Mucosa of stomach (tissue), 1 donor: ENCODE data around the gene GCNT2.
"Not testable (repeated sequence)": the region's sequence is repeated elsewhere in the genome, so short reads cannot be mapped to it uniquely, and the experiment has no call there.

Experiments
- H3K27me3 ChIP-seq: one replicate; pipeline ENCODE4 v1.7.0; 2013; ENCODE audit warnings: mild to moderate bottlenecking, low read length; ENCODE audit not compliant: control insufficient read depth, insufficient read depth
- H3K36me3 ChIP-seq: one replicate; pipeline ENCODE4 v1.7.0; 2013; ENCODE audit warnings: low read length; ENCODE audit not compliant: control insufficient read depth, insufficient read depth
- H3K4me1 ChIP-seq: one replicate; pipeline ENCODE4 v1.7.0; 2013; ENCODE audit warnings: mild to moderate bottlenecking, low read length; ENCODE audit not compliant: control insufficient read depth, insufficient read depth
- H3K4me3 ChIP-seq: one replicate; pipeline ENCODE4 v1.7.0; 2013; ENCODE audit warnings: low read length
- H3K9ac ChIP-seq: one replicate; pipeline ENCODE4 v1.7.0; 2013; ENCODE audit warnings: mild to moderate bottlenecking, low read length, moderate library complexity
- H3K9me3 ChIP-seq: one replicate; pipeline ENCODE4 v1.7.0; 2013; ENCODE audit warnings: mild to moderate bottlenecking, low read length, moderate library complexity; ENCODE audit not compliant: control insufficient read depth
- donor health status: Pancreatic carcinoma.

The GCNT2 gene

DNA sequence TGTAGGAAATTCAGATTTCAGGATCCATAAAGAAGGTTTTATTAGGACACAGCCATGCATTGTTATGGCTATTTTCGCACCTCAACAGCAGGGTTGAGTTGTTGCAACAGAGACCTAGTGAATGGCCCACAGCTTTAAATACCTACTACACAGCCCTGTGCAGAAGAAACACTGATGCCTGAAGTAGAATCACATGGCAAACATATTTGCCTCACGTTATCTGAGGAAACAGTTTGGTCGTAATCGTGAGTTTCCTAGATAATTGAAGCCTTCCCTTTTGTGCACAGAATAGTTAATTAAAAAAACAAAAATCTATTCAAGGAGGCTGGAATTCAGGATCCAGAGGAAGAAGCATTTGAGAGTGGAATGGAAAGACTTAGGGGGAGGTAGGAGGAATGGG is 55.1 kb downstream of the GCNT2 start:
- Histone ChIP-seq H3K4me1 (no peaks in the 10 kb centered on the region), H3K36me3 (no peaks in the 10 kb centered on the region), H3K4me3 (no peak overlapping the region), H3K9ac (no peak overlapping the region), H3K27me3 (no peaks in the 10 kb centered on the region), H3K9me3 (no peaks in the 10 kb centered on the region)

DNA sequence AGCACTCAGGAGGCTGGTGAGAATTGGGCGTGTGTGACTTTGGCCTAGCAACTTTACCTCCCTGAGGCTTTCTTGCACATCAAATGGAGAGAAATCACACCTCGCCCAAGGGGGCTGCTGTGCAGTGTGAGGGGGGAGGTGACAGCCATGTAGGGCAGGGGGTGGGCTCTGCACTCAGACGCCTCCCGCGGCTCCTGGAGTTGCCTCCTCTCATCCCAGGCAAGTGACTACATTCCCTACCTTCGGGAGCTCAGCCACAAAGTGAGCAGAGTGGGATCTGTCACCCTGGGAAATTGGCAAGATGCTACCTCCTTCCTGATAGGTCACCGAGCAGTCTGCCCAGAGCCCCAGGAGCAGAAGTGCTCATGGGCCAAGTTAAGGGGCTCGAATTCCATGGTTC is 56.0 kb downstream of the GCNT2 start:
- H3K27me3 ChIP-seq: no peaks in the 10 kb centered on the region
- H3K36me3 ChIP-seq: no peaks in the 10 kb centered on the region
- H3K9ac ChIP-seq: no peak overlapping the region
- H3K4me3 ChIP-seq: no peak overlapping the region
- H3K9me3 ChIP-seq: no peaks in the 10 kb centered on the region
- H3K4me1 ChIP-seq: no peaks in the 10 kb centered on the region

DNA sequence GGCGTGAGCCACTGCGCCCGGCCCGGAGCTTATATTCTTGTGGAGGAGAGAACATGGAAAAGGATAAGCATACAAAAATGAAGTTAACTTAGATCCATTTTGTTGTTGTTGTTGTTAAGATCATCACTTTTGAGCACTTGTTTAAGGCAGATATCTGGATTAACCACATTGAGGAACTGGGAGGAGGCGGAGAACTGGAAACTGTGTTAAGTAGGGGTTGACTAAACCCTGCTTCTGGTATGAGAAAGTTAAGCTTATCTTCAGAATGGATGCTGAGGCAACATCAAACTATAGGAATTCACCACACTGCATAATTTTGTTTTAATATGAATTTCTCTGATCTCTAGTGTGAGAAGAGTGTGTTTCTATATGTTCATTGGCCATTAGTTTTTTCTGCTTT is 57.6 kb downstream of the GCNT2 start:
- Histone ChIP-seq H3K27me3 (no peaks in the 10 kb centered on the region), H3K9me3 (no peaks in the 10 kb centered on the region), H3K4me3 (no peak overlapping the region), H3K4me1 (peaks cover 12% of the 10 kb centered on the region), H3K36me3 (no peaks in the 10 kb centered on the region), H3K9ac (no peak overlapping the region)

DNA sequence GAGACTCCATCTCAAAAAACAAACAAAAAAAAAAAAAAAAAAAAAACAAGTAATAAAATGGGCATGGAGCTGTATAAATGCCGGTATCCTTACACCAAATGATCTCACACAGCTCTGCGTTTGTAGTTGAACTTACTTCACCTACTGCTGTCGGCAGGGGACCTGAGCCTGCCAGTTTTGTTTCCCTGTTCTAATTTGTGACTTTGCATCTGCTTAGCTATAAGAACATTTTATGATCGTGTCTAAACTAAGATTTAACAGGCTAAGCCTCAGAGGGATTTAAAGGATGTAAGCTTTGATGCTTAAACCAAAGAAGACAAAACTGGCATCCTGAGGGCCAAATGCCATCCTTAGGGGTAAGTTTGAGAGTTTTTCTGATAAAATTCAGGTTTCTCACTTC is 58.7 kb downstream of the GCNT2 start:
- Histone ChIP-seq H3K27me3 (no peaks in the 10 kb centered on the region), H3K36me3 (no peaks in the 10 kb centered on the region), H3K4me3 (no peak overlapping the region), H3K4me1 (peaks cover 22% of the 10 kb centered on the region), H3K9ac (no peak overlapping the region), H3K9me3 (no peaks in the 10 kb centered on the region)

DNA sequence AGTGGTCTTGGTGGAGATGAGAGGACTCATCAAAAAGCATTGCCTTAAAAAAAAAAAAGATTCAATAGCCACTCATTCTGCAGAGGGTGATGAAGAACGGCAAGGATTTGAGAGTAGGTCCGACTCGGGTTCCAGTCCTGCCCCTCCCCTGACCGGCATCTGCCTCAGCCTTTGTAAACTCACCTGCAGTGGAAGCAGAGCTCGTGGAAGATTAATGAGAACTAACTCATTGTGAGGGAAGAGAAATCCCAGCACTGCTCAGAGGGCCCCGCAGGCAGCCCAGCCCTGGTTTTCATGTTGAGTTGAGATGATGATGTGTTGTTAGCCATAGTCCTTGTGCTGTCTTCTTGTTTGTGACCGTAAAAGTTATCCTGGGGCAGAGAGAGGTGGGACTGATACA is 59.4 kb downstream of the GCNT2 start:
- no peak overlapping the region for H3K9ac ChIP-seq

DNA sequence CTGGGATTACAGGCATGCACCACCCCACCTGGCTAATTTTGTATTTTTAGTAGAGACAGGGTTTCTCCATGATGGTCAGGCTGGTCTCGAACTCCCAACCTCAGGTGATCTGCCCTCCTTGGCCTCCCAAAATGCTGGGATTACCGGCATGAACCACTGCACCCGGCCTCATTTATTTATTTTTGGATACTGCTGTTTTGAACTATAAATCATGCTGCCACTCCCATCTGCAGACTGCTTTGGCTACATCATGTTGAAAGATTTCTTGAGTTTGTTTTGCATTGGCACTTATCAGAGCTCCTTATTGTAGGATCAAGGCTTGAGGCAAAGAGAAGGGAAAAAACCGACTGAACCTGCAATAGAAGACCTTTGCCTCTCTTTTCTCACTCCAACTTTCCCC is 60.3 kb downstream of the GCNT2 start:
- H3K27me3 ChIP-seq: not testable (repeated sequence)

More for the DNA sequence above, 59.4 kb downstream of the GCNT2 start:
- Histone ChIP-seq H3K27me3 (no peaks in the 10 kb centered on the region), H3K4me1 (peaks cover 29% of the 10 kb centered on the region), H3K9me3 (no peaks in the 10 kb centered on the region), H3K36me3 (no peaks in the 10 kb centered on the region), H3K4me3 (no peak overlapping the region)

DNA sequence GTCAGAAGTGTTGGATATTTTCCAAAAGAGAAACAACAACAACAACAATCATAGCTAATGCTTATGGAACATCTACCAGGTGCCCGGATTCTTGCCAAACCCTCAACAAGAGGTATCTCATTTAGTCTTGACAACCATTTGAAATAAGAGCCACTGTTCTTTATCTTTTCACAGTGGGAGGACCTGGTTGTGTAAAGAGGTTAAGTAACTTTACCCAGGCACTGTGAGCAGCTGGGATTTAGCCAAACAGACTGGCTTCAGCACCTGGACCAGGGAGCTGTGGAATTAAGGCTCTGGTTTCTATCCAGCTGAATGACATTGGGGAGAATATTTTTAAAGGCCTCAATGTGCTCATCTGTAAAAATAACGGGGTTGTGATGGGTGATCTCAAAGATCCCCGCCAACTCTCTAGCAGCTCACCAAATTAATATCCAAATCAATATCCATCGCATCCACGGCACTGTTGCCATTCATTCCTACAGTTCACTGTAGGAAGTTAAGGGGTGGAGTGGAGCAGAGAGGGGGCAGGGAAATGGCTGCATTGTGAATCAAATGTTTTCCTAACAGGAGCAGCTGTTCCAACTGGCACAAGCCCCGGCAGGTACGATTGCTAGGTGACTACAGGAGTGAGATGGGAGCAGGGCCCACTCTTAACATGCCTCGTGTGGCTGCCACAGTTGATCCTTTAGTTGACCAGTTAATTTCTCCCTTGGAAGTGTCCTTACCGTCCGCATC is 61.8 kb downstream of the GCNT2 start:
- H3K9ac ChIP-seq: no peak overlapping the region

More for the DNA sequence above, 60.3 kb downstream of the GCNT2 start:
- H3K9ac ChIP-seq, H3K4me3 ChIP-seq, H3K36me3 ChIP-seq, H3K9me3 ChIP-seq: not testable (repeated sequence)
- H3K4me1 ChIP-seq: peaks cover 31% of the 10 kb centered on the region

DNA sequence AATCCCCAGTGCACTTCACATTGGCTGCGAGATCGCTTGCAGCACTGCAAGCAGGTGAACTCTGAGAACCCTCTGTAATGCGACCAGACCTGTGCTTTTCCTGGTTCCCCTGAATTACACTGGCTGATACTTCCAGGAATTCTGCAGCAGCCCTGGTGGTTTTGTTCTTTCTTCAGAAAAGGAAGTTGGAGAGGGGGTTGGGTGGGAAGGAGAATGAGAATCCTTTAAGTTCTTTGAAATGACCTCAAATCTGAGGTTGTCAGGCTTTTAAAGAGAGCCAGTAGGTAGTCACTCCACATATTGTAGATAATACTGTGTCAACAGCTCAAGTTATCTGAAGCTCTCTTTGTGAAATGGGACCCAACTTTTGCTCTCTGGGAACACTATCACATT is 62.4 kb downstream of the GCNT2 start:
- no peaks in the 10 kb centered on the region for H3K9me3 ChIP-seq
- H3K36me3 ChIP-seq: no peaks in the 10 kb centered on the region
- no peaks in the 10 kb centered on the region for H3K27me3 ChIP-seq
- no peak overlapping the region for H3K9ac ChIP-seq
- H3K4me1 ChIP-seq: peaks cover 31% of the 10 kb centered on the region
- H3K4me3 ChIP-seq: no peak overlapping the region

More for the DNA sequence above, 61.8 kb downstream of the GCNT2 start:
- H3K9me3 ChIP-seq: no peaks in the 10 kb centered on the region
- H3K27me3 ChIP-seq: no peaks in the 10 kb centered on the region
- no peak overlapping the region for H3K4me3 ChIP-seq
- peaks cover 31% of the 10 kb centered on the region for H3K4me1 ChIP-seq
- no peaks in the 10 kb centered on the region for H3K36me3 ChIP-seq

DNA sequence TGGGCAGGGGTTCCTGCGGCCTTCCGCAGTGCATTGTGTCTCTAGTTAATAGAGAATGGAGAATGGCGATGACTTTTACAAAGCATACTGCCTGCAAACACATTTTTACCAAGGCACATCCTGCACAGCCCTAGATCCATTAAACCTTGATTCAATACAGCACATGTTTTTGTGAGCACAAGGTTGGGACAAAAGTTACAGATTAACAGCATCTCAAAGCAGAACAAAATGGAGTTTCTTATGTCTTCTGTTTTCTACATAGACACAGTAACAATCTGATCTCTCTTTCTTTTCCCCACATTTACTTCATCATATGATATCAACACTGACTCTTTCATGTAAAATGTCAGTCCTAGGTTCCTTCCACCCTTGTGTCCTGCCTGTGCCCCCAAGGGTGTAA is 63.5 kb downstream of the GCNT2 start:
- H3K36me3 ChIP-seq: no peaks in the 10 kb centered on the region
- H3K9ac ChIP-seq: no peak overlapping the region
- H3K4me3 ChIP-seq: no peak overlapping the region
- H3K27me3 ChIP-seq: no peaks in the 10 kb centered on the region
- H3K9me3 ChIP-seq: no peaks in the 10 kb centered on the region
- H3K4me1 ChIP-seq: peaks cover 31% of the 10 kb centered on the region

DNA sequence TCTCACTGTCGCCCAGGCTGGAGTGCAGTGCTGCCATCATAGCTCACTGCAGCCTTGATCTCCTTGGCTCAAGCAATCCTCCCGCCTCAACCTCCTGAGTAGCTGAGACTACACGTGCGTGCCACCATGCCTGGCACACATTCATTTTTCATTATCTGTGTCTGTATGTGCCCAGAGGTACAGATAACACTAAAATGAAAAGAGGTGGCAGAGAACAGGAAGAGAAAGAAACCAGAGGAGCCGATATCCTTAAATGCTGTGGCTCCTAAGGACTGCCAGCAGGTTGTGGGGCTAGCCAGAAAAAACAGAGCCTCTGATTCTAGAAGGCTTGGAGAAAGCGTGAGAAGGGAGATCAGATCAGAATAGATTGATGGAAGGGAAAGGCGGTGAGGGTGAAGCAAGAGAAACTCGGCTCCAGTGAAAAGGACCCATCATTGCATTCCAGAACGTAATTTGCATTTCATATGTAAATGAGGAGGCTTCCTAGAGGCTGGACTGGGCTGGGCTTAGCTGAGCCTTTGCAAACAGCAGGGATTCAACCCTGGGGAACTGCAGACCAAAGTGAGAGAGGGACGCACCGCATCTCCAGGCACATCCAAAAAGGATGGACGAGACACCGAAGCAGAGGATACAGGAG is 64.2 kb downstream of the GCNT2 start:
- Histone ChIP-seq H3K4me1 (peaks cover 31% of the 10 kb centered on the region), H3K9ac (no peak overlapping the region), H3K36me3 (no peaks in the 10 kb centered on the region), H3K4me3 (no peak overlapping the region), H3K9me3 (no peaks in the 10 kb centered on the region), H3K27me3 (no peaks in the 10 kb centered on the region)

DNA sequence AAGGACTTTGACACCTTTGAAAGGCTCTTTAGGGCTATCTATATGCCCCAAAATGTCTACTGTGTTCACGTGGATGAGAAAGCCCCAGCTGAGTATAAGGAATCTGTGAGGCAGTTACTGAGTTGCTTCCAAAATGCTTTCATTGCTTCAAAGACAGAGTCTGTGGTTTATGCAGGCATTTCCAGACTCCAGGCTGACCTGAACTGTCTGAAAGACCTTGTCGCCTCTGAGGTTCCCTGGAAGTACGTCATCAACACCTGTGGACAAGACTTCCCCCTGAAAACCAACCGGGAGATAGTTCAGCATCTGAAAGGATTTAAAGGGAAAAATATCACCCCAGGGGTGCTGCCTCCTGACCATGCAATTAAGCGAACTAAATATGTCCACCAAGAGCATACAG is 65.2 kb downstream of the GCNT2 start:
- Histone ChIP-seq H3K9me3 (no peaks in the 10 kb centered on the region), H3K4me3 (no peak overlapping the region), H3K9ac (no peak overlapping the region), H3K4me1 (peaks cover 31% of the 10 kb centered on the region), H3K36me3 (no peaks in the 10 kb centered on the region), H3K27me3 (no peaks in the 10 kb centered on the region)

DNA sequence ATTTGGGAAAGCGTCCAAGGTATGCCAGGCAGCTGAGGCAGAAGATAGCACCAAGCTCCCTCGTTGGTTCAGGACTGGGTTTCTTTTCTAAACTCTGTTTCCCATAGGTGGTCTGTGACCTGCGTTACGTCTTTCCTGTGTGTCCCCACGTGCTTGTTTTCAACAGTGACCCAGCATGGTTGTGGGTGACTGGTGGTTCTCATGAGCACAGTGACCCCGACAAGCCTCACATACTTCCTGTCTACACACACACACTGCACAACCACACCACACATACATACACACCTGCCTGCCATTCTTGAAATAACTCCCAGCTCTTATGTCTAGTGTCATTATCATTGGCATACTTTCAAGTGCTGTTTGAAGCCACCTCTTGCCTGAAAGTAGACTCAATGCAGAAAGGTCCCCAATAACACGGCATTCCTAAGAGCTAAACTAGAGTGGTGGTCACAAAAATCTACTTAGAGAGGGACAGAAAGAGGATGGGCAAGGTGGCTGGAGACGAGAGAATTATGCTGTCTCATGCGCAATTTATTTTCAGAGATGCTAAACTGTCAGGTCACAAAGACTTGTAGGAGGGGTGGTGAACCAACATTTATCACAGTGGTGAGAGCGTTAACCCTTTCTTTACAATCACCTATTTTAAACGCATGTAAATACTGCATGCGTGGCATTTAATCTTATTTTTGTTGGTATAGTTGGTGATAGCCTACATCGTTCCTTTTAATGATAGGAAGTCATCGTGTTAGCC is 66.7 kb downstream of the GCNT2 start:
- Histone ChIP-seq H3K27me3 (no peaks in the 10 kb centered on the region), H3K36me3 (no peaks in the 10 kb centered on the region), H3K9ac (no peak overlapping the region), H3K9me3 (no peaks in the 10 kb centered on the region), H3K4me1 (peaks cover 28% of the 10 kb centered on the region), H3K4me3 (no peak overlapping the region)
